Measurements from ENCODE around the gene MRPL54.

DNA sequence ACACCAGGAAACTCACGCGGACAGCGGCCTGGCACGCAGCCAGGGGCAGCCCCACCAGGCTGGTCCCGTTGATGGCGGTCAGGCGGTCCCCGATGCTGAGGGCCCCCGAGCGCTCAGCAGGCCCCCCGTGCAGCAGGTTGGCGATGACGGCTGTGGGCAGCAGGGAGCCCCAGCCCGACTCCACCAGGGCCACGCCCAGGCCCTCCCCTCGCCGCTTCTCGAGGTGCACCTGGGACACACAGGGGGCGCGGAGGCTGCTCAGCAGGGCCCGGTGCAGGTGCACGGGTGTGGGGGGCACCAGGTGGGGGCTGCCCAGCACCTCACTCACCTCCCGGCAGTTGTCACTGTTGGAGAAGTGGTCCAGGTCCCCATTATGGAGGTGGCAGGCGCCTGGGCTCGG lies 10.0 kb upstream of the MRPL54 start:
- TF ChIP-seq CTCF (IDR thresholded peaks at IDR 0.05) (no peak), MAX (IDR thresholded peaks at IDR 0.05) (no peak), TP53 (CRISPR knock-in tag; IDR thresholded peaks at IDR 0.05) (no peak), SMC3 (IDR thresholded peaks at IDR 0.05) (no peak), ZC3H11A (IDR thresholded peaks at IDR 0.05) (no peak), RNF2 (IDR thresholded peaks at IDR 0.05; ENCODE audit: borderline replicate concordance, low read depth) (no peak)

Data from A549 (cell line).